CD4-positive, alpha-beta T cell treated with Interleukin-15 for 1 hour (primary cell): Measurements from ENCODE around the gene COPS7A.
"Not testable (repeated sequence)": the region's sequence is repeated elsewhere in the genome, so short reads cannot be mapped to it uniquely, and the experiment has no call there.

Source experiments
- DNase-seq: peaks from one replicate; pipeline ENCODE4 v3.0.0-alpha.2; 2020

COPS7A gene

DNA sequence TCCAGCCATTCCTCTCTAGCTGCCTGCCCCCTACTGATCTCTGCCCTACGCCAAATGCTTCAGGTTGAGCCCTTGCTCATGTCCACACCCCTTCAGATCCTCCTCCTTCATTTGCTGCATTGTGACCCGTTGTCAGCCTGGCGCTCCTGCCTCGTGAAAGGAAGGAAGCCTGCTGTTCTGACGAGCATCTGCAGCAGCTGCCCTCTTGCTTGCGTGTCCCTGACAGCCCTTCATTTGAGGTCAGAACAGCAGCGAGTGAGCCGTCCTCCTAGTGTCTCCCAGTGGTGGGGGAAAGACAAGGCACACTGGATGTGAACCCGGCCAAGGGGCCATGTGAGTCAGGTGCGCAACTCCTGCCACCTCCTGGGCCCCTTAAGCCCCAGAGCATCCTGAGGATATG is 20.2 kb upstream of the COPS7A start:
- no peak for DNase-seq

DNA sequence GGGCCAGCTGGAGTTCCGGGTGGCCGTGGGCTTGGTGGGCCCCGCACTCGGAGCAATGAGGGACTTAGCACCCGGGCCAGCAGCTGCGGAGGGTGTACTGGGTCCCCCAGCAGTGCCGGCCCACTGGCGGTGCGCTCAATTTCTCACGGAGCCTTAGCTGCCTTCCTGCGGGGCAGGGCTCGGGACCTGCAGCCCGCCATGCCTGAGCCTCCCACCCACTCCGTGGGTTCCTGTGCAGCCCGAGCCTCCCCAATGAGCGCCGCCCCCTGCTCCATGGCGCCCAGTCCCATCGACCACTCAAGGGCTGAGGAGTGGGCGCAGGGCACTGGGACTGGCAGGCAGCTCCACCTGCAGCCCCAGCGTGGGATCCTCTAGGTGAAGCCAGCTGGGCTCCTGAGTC is 15.5 kb upstream of the COPS7A start:
- not testable (repeated sequence) for DNase-seq

DNA sequence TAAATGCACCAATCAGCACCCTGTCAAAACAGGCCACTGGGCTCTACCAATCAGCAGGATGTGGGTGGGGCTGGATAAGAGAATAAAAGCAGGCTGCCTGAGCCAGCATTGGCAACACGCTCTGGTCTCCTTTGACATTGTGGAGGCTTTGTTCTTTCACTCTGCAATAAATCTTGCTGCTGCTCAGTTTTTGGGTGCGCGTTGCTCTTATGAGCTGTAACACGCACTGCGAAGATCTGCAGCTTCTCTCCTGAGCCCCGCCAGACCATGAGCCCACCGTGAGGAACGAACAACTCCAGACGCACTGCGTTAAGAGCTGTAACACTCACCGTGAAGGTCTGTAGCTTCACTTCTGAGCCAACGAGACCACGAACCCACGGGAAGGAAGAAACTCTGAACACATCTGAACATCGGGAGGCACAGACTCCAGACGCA is 14.9 kb upstream of the COPS7A start:
- peak; percentile 82 for DNase-seq

DNA sequence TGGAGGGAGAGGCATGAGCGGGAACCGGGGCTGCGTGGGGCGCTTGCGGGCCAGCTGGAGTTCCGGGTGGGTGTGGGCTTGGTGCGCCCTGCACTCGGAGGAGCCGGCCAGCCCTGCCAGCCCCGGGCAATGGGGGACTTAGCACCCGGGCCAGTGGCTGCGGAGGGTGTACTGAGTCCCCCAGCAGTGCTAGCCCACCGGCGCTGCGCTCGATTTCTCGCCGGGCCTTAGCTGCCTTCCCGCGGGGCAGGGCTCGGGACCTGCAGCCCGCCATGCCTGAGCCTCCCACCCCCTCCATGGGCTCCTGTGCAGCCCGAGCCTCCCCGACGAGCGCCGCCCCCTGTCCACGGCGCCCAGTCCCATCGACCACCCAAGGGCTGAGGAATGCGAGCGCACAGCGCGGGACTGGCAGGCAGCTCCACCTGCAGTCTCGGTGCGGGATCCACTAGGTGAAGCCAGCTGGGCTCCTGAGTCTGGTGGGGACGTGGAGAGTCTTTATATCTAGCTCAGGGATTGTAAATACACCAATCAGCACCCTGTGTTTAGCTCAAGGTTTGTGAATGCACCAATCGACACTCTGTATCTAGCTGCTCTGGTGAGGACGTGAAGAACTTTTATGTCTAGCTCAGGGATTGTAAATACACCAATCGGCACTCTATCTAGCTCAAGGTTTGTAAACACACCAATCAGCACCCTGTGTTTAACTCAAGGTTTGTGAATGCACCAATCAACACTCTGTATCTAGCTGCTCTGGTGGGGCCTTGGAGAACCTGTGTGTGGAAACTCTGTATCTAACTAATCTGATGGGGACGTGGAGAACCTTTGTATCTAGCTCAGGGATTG is 7.6 kb upstream of the COPS7A start:
- not testable (repeated sequence) for DNase-seq

DNA sequence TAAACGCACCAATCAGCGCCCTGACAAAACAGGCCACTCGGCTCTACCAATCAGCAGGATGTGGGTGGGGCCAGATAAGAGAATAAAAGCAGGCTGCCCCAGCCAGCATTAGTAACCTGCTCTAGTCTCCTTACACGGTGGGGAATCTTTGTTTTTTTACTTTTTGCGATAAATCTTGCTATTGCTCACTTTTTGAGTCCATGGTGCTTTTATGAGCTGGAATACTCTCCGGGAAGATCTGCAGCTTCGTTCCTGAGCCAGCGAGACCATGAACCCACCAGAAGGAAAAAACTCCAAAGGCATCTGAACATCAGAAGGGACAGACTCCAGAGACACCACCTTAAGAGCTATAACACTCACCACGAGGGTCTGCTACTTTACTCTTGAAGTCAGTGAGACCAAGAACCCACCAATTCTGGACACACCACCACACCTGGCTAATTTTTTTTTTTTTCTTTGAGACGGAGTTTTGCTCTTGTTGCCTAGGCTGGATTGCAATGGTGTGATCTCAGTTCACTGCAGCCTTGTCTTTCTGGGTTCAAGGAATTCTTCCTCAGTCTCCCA is 6.9 kb upstream of the COPS7A start:
- no peak for DNase-seq

DNA sequence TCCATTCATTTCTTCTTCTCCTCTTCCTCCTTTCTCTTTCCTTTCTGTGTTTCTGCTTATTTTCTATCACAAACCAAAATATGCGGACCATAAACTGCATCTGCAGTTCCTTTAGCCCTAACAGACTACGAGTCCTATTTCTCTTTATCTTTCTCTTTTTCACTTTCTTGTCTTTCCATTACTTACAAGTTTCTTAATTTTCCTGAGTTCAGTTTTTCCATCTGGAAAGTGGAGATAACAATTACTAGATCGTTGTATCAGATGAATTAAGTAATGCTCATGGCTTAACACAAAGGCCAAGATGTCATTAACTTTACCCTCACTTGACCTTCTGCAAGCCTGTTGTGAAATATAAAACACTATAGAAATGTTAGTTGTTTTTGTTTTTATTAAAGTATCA is 983 bp upstream of the COPS7A start:
- DNase-seq, result no peak

DNA sequence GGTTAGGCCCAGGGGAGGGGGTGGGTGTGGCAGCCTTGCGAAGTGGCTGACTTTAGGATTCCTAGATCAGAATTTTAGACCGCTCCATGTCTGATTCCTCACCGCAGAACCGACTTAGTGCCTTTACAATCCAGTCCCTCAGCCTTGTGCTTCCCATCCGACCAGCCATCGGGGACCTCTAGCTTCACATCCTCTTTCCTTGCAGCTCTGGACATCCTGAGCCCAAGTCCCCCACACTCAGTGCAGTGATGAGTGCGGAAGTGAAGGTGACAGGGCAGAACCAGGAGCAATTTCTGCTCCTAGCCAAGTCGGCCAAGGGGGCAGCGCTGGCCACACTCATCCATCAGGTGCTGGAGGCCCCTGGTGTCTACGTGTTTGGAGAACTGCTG is 557 bp downstream of the COPS7A start:
- no peak for DNase-seq

DNA sequence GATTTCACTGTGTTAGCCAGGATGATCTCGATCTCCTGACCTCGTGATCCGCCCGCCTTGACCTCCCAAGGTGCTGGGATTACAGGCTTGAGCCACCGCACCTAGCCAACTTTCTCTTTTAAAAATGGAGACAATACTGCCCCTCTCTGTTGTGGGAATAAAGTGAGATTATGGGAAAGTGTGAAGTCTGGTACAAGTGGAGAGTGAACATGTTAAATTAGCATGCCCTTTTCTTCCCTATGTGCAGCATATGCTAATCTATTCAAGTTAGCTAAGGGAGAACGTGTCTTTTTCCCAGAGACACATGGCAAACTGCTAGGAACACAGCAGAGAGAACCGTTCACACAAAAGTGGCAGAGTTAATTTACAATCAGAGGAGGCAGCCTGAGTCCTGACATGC is 1.5 kb downstream of the COPS7A start:
- DNase-seq, result no peak

DNA sequence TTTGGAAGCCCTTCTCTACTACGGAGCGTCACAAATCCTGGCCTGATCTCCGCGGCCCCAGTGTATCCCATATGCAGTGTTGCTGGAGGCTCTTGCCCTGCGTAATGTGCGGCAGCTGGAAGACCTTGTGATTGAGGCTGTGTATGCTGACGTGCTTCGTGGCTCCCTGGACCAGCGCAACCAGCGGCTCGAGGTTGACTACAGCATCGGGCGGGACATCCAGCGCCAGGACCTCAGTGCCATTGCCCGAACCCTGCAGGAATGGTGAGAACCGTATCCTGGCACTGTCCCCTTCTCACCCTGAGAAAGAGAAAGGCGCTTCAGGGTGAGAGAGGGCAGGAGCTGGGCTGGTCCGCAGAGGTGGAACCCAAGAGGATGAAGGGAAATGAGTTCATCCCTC is 5.3 kb downstream of the COPS7A start:
- no peak for DNase-seq

DNA sequence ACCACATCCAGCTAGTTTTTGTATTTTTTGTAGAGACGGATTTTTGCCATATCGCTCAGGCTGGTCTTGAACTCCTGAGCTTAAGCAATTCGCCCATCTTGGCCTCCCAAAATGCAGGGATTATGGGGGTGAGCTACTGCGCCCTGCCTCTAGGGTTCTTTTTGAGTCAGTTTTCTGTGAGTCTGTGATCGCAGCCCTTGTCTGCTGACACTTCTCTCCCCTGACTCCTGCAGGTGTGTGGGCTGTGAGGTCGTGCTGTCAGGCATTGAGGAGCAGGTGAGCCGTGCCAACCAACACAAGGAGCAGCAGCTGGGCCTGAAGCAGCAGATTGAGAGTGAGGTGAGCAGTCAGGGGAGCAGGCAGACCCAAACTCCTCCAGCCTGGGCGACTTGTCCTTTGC is 6.3 kb downstream of the COPS7A start:
- no peak for DNase-seq

DNA sequence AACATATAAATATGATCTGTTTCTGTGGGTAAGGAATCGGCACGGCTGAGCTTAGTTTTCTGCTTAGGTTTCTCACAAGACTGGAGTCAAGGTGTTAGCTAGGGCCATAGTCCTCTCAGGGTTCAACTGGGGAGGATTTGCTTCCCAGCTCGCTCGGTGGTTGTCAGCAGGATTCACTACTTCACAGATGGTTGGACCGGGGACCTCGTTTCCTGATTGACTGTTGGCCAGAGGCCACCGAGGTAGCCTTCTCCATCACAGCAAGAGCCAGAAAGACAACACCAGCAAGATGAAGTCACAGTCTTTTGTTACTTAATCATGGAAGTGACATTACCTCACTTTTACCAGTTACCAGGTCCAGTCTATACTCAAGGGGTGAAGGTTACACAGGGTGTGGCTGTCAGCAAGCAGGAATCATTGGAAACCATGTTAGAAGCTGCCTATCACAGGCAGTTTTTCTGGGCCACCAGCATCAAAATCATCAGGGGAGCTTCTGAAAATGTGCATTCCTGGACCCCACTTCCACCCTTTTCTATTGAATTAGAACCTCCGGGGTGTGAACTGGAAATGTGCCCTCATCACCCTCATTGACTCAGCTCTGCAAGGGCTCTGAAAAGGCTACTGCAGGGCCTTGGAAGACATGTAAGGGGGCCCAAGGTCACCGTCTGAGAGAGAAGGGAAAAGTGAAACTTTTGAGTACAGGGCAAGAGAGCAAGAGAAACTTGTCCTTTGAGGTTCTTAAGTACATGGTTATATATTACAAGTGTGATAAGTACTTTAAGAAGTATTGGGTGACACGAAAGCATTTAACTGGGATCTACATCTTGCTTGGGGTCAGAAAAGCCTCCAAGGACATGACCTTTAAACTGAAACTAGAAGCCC is 10.9 kb downstream of the COPS7A start:
- no peak for DNase-seq

DNA sequence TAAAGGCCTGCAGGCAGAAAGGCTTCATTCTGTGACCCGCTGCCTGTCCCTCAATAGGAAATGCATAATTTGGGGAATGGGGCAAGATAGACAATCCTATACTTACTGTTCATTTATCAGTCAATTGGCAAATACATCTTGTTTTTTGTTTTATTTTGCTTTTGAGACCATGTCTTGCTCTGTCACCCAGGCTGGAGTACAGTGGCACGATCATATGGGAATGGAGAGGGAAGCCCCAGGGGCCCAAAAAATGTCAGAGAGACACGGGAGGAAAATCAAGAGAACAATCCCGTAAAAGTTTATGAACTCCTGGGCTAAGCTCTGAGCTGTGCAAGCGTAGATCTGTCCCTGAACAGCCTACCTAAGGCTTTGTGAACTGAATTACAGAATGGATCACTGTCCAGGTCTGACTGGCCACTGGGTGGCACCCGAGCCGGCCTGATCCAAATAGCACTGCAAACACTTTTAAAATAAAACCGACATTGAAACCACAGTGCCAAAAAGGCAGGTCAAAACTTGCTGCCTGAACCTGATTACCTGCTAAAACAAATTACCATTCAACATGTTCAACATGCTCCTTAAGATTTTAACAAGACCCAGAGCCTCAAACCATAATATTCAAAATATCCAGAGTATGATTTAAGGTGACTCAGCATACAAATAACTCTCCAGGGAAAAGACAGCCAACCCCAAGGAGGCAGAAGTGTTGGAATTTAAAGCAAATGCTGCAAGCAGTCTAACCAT is 11.8 kb downstream of the COPS7A start:
- peak; percentile 50 for DNase-seq

DNA sequence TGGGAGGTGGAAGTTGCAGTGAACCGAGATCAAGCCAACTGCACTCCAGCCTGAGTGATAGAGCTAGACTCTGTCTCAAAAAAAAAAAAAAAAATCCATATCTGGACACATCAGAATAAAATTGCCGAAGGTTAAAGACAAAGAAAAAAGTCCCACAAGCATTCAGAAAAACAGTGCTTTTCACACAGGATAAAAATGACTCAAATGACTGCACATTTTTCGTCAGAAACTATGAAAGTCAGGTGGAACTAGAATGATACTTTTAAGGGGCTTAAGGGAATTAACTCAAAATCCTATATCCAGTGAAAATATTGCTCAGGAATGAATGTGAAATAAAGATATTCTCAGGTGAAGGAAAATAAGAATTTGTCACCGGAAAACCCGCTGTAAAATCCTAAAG is 12.9 kb downstream of the COPS7A start:
- no peak for DNase-seq

DNA sequence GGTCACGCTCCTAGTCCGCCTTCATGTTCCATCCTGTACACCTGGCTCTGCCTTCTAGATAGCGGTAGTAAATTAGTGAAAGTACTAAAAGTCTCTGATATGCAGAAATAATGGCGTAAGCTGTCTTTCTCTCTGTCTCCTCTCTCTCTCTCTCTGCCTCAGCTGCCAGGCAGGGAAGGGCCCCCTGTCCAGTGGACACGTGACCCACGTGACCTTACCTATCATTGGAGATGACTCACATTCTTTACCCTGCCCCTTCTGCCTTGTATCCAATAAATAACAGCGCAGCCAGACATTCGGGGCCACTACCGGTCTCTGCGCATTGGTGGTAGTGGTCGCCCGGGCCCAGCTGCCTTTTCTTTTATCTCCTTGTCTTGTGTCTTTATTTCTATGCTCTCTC is 18.2 kb downstream of the COPS7A start:
- not testable (repeated sequence) for DNase-seq

DNA sequence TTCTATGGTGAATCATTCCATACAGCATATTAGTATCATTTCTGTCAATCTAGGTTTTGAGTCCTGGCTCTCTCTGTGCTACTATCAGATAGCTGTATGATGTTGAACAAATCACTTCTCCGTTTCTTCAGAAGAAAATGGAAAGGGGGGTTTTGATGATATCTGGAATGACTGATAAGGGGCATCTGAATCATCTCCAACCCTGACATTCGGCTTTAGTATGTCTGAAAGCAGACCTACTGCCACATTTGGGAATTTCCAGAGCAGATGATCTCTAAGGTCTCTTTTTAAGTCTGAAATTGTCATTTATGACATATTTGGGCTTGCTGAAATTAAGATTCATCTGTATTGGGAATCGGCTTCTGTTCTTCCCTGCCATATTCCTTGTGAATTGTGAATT is 19.0 kb downstream of the COPS7A start:
- DNase-seq, result no peak

DNA sequence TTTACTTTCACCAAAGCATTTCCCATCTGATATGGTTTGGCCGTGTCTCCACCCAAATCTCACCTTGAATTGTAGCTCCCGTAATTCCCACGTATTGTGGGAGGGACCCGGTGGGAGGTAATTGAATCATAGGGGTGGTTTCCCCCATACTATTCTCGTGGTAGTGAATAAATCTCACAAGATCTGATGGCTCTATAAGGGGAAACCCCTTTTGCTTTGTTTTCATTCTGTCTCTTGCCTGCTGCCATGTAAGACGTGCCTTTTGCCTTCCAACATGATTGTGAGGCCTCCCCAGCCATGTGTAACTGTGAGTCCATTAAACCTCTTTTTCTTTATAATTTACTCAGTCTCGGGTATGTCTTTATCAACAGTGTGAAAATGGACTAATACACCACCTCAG is 19.5 kb downstream of the COPS7A start:
- DNase-seq, result not testable (repeated sequence)

DNA sequence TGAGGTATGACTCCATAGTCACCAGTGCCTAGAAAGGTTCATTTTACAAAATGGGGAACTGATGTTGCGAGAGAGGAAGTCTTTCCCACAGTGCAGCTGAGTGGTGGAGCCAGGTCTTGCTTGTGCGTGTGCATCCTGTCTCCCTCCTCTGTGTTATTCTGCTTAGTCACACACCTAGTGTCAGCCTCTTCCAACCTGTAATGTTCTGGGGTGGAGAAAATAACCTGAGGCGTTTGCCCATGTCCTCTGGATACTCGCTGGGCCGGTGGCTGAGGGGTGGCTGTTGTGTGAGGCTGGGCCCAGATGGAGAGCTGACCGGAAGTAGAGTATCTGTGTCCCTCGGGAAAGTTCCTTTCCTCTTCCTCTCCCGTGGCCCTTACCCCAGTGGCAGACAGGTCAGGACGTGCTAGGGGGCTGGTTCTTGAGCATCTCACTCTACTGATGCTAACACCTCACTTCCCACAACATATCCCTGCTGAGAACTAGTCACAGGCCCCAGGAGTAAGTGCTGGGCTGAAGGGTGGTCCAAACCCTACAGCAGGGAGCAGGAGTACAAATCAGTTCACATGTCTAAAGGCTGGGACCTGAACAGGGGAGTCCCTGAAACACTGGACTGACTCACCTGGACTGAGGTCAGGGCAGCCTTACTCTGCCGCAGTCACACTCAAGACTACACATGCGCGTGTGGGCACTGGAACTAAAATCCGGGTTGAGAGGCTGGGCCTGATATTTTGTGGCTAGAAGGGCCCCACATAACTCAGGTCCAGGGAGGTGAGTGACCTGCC is 22.1 kb downstream of the COPS7A start:
- peak; percentile 67 for DNase-seq

DNA sequence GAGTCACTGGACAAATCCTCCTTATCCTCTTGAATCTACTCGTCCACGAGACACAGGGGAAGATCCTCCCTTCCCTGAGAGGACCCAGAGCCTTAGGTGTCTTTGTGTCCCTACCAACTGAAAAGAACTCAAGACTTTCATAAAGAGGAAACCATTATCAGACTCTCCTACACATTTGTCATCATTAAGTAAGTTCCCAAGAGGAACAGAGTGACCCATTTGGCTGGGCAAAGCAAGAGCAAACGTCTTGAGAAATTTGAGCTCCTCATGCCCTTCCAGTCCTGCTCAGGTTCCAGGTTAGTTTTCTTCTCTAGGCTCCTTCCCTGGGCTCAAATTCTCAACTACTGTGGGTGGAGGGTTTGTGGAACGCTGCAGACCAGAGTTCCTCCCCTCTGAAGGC is 23.4 kb downstream of the COPS7A start:
- DNase-seq, result no peak

DNA sequence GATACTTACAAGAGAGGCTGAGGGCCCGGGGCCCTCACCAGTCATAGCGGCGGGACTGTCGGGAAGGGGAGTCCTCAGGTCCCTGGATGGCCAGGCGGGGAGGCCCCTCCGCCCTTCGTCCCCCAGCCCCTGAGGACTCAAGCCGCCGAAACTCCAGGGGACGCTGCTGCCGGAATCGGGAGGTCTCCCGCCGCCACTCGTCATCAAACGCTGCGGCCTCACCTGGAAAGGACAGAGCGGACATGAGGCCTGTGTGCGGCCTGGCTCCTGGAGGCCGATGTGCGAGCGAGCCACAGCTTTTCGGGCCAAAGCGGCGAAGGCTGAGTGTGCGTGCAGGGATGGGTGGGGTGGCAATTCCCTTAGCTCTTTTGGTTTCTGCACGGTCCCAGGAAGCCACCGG is 24.9 kb downstream of the COPS7A start:
- DNase-seq, result no peak

DNA sequence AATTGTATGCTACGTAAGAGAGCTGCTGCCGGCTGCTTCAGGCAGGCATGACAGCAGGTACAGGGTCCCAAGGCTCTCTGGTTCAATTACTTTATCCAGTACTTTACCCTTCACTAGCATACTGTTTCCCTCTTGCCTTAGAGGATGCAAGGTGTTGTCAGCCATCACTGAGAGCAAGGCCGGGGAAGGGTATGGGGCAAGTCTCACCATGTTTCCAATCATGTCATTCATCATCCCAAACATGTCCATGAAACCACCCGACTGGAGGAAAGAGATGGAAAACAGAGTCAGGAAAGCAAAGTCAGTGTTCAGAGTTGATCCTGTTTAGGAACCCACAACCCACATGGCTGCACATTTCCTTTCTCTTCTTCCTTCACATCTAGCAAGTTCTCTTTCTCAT is 26.7 kb downstream of the COPS7A start:
- DNase-seq, result no peak

DNA sequence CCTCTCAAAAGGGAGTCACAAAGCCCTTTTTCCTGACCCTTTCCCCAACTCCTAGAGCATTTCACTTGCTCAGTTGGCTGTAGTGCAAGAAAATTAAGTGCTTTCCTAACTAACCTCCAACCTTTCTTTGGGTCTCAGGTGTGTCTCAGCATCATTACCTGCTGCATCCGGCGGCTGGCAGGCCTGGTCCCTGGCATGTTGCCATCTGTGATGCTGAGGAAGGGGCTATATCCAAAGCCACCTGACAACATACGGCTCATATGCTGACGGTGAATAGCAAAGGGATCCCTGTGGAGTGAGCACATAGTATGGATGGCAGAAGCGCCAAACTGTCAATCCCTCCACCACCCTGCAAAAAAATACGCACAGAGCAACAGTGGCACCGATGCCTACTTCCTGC is 27.9 kb downstream of the COPS7A start:
- DNase-seq, result no peak
